Prostate gland (tissue), 2 donors: Measurements from ENCODE around the gene TOR1AIP1. TPM values are rescaled to one million over a fixed set of nuclear protein-coding genes. Genes with fewer than 3 reads are reported as not detected.
A peak's percentile ranks its signal among the peaks of the same experiment; 100 is the strongest.

Experiments used
- DNase-seq: peaks from one replicate; pipeline ENCODE4 v3.0.0-alpha.2; 2019; ENCODE audit warnings: low spot score
- H3K27ac ChIP-seq, 2 donors: fragments of 200-600 bp; sonication (generic); 2 replicates each; pipeline ENCODE4 v1.5.1; 2017 to 2019
- H3K27me3 ChIP-seq: fragments of 200-600 bp; sonication (generic); replicated peaks from 2 replicates; pipeline ENCODE4 v1.5.1; 2019; ENCODE audit not compliant: insufficient read depth
- H3K36me3 ChIP-seq, 2 donors: fragments of 200-600 bp; sonication (generic); 1 replicate in 1 of 2; 2 replicates in 1 of 2; pipeline versions ENCODE4 v1.5.1 to v1.8.1; 2017 to 2019
- H3K4me1 ChIP-seq: fragments of 200-600 bp; sonication (generic); replicated peaks from 2 replicates; pipeline ENCODE4 v1.5.1; 2019
- H3K4me3 ChIP-seq, 2 donors: fragments of 200-600 bp; sonication (generic); 2 replicates each; pipeline ENCODE4 v1.5.1; 2017 to 2019
- H3K9me3 ChIP-seq: fragments of 200-600 bp; sonication (generic); 2 replicates; pipeline ENCODE4 v1.5.1; 2017
- POLR2A ChIP-seq: fragments of 450-650 bp; IDR thresholded peaks from one replicate; pipeline ENCODE4 v1.6.1; 2016; ENCODE audit warnings: antibody characterized with exemption, mild to moderate bottlenecking
- POLR2AphosphoS5 ChIP-seq: sonication (generic); formaldehyde crosslinking; IDR thresholded peaks from one replicate; pipeline ENCODE4 v1.6.1; 2017; ENCODE audit warnings: antibody characterized with exemption
- WGBS: methylation state at CpG from one replicate; pipeline ENCODE4 v1.1.5; 2018; 5-methylcytosine and 5-hydroxymethylcytosine counted together
- intact Hi-C: fragments of 100-400 bp; cut with DNase I; formaldehyde crosslinking; loops from one replicate; pipeline ENCODE4 v1.14.2; 2022
- total RNA-seq, 2 donors: library from RNA; depleted of rRNA; stranded (reverse); fragments of >200 nt; gene quantifications; one replicate each; pipeline ENCODE4 v1.1.0, GENCODE V29; 2016
- TF ChIP-seq, protein P1 (sequence below), 4 experiments: fragments of 200-600 bp in 2 of 4; fragments of 450-650 bp in 2 of 4; sonication (generic) in 2 of 4; IDR thresholded peaks; 1 replicate in 3 of 4; 2 replicates in 1 of 4; pipeline ENCODE4 v1.5.1; 2016 to 2019; ENCODE audit warnings: antibody characterized with exemption in 4 of 4, mild to moderate bottlenecking in 2 of 4, moderate library complexity in 2 of 4

The TOR1AIP1 gene
- total RNA-seq, 2 donors from 2014 or later, result 81.7 to 86.4 TPM

DNA sequence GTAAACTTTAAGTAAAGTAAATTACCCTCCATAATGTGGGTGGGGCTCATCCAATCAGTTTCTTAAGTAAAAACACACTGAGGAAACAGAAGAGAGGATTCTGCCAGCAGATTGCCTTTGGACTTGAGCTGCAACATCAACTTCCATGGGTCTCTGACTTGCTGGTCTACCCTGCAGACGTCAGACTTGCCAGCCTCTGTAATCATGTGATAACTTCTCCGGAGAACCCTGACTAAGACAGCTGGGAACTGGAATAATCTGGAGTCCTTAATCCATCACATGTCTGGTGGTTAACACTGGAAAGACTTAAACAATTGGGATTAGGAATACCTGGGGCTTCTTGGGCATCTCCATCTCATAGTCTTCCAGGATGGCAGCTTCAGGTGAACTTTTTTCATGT, 59.4 kb downstream of the TOR1AIP1 start:
- H3K27ac ChIP-seq, result no peak overlapping the region
- TF ChIP-seq, protein P1, sequence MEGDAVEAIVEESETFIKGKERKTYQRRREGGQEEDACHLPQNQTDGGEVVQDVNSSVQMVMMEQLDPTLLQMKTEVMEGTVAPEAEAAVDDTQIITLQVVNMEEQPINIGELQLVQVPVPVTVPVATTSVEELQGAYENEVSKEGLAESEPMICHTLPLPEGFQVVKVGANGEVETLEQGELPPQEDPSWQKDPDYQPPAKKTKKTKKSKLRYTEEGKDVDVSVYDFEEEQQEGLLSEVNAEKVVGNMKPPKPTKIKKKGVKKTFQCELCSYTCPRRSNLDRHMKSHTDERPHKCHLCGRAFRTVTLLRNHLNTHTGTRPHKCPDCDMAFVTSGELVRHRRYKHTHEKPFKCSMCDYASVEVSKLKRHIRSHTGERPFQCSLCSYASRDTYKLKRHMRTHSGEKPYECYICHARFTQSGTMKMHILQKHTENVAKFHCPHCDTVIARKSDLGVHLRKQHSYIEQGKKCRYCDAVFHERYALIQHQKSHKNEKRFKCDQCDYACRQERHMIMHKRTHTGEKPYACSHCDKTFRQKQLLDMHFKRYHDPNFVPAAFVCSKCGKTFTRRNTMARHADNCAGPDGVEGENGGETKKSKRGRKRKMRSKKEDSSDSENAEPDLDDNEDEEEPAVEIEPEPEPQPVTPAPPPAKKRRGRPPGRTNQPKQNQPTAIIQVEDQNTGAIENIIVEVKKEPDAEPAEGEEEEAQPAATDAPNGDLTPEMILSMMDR (IDR thresholded peaks at IDR 0.05), result no peak
- no peak for TF ChIP-seq POLR2AphosphoS5
- TF ChIP-seq POLR2A, result no peak
- no peak overlapping the region for H3K4me3 ChIP-seq
- intact Hi-C loops, result no loop called here
- no peak for DNase-seq
- WGBS, result 77% methylated on average over 2 of the region's 2 CpGs
- H3K9me3 ChIP-seq, result no peaks in the 10 kb centered on the region
- H3K27me3 ChIP-seq, result no peaks in the 10 kb centered on the region
- H3K36me3 ChIP-seq, result no peaks in the 10 kb centered on the region
- no peaks in the 10 kb centered on the region for H3K4me1 ChIP-seq

DNA sequence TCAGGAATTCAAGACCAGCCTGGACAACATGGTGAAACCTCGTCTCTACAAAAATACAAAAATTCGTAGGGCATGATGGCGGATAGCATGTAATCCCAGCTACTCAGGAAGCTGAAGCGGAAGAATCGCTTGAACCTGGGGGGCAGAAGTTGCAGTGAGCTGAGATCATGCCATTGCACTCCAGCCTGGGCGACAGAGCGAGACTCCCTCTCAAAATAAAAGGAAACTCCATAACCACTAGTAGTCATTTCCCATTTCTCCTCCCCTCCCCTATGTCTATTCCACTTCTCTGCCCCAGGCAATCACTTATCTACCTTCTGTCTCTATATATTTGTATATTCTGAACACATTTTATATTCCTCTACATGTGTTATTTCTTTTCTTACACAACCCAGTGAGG, 68.6 kb downstream of the TOR1AIP1 start:
- TF ChIP-seq, protein P1 (IDR thresholded peaks at IDR 0.05), result no peak
- TF ChIP-seq POLR2A (no peak), POLR2AphosphoS5 (no peak)
- no peaks in the 10 kb centered on the region for H3K9me3 ChIP-seq
- no peaks in the 10 kb centered on the region for H3K4me1 ChIP-seq
- H3K4me3 ChIP-seq, result no peak overlapping the region
- H3K36me3 ChIP-seq, result no peaks in the 10 kb centered on the region
- H3K27me3 ChIP-seq, result no peaks in the 10 kb centered on the region
- H3K27ac ChIP-seq, result no peak overlapping the region
- DNase-seq, result no peak
- WGBS, result 84% methylated on average over 7 of the region's 7 CpGs
- intact Hi-C loops, result loop anchor here (10.0 kb wide), 1 partner anchor 204 kb away; the partner anchor contains the start of gene QSOX1

DNA sequence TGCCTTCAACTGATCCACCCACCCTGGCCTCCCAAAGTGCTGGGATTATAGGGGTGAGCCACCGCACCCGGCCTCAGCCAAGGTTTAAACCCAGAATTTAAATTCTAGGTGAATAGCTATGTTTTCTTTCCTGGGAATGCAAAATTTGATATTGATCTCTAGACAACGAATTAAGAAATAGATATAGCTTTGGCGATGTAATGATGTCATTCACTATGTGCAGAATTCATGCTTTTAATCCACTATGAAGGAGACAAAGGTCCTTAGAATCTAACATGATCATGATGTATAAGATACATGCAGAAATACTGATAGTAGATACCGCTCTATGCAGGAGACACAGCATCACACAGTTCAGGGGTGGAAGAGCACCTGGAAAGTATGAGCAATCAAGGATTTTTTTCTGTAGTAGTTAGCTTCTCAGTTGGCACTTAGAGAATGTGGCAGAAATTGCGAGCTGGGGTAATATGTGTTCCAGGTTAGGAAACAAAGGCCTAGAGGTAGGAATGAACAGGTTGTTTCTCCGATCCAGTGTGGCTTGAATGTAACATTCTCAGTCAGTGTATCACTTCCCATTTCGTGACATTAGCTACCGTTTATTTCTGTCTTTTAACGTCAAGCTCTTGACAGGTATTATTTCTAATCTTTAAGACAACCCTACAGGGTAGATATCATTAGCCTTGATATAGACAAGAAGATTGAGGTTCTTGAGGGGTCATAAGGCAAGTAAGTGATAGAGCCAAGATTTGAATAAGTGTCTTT, 69.5 kb downstream of the TOR1AIP1 start:
- no peaks in the 10 kb centered on the region for H3K27me3 ChIP-seq
- H3K4me1 ChIP-seq, result no peaks in the 10 kb centered on the region
- intact Hi-C loops, result loop anchor here (10.0 kb wide), 1 partner anchor 203 kb away; the partner anchor contains the start of gene QSOX1
- TF ChIP-seq POLR2AphosphoS5 (no peak), POLR2A (no peak)
- 91% methylated on average over 10 of the region's 10 CpGs for WGBS
- no peaks in the 10 kb centered on the region for H3K9me3 ChIP-seq
- H3K36me3 ChIP-seq, result no peaks in the 10 kb centered on the region
- no peak overlapping the region for H3K4me3 ChIP-seq
- no peak overlapping the region for H3K27ac ChIP-seq
- no peak for DNase-seq

DNA sequence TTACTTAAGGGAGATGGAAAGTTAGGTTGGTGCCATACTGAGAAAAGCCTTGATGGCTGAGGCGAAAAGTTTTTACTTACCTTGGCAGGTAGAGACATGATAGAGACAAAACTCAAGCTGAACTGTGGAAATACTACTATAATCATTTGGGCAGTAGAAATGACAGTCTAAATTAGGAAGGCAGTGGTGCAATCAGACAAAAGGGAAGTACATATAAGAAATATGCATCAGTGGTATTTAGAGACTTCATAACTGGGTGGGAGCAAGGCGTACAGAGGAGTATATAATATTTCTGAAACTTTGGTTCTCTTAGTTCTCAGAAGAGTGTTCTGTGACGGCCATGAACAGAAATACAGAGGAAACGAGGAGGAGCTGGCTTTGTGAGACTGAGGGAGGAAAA, 70.1 kb downstream of the TOR1AIP1 start:
- DNase-seq, result no peak
- Histone ChIP-seq H3K27me3 (no peaks in the 10 kb centered on the region), H3K4me3 (no peak overlapping the region), H3K36me3 (no peaks in the 10 kb centered on the region), H3K4me1 (no peaks in the 10 kb centered on the region), H3K9me3 (no peaks in the 10 kb centered on the region), H3K27ac (no peak overlapping the region)
- WGBS, result 87% methylated on average over 4 of the region's 4 CpGs
- TF ChIP-seq POLR2AphosphoS5, result no peak
- no peak for TF ChIP-seq POLR2A
- TF ChIP-seq, protein P1 (IDR thresholded peaks at IDR 0.05), result no peak
- intact Hi-C loops, result loop anchor here (10.0 kb wide), 1 partner anchor 203 kb away; the partner anchor contains the start of gene QSOX1

DNA sequence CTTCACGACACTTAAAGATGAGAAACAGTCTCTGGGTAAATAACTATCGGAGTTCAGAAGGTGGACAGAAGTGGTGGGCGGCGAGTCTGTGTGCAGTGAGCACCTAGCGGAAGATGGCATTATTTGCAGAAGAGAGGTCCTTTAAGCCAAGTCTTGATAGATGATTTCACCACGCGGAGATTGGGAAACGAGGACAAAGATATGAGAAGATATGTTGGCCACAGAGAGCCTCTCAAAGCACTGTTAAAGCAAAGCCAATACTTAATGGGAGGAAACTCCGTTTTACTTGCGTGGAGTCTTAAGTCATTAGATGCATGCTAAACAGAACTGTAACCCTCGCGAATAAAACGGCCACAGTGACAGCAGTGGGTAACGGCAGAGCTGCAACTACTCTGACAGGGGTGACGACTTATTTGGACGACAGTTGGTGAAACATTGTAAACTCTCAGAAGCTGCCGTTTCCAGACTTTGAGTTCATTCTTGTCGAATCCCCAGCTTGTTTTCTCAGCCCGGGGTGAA, 71.9 kb downstream of the TOR1AIP1 start:
- H3K4me3 ChIP-seq, result peak overlapping the region; percentile 91 to 95
- TF ChIP-seq POLR2AphosphoS5 (no peak), POLR2A (no peak)
- TF ChIP-seq, protein P1 (IDR thresholded peaks at IDR 0.05), result peak in 1 of 4 experiments; percentile 18
- no peaks in the 10 kb centered on the region for H3K4me1 ChIP-seq
- H3K27ac ChIP-seq, result peak overlapping the region; percentile 93 to 96
- no peaks in the 10 kb centered on the region for H3K36me3 ChIP-seq
- WGBS, result under 1% methylated on average over 19 of the region's 19 CpGs
- DNase-seq, result no peak
- no peaks in the 10 kb centered on the region for H3K9me3 ChIP-seq
- intact Hi-C loops, result loop anchor here (2.0 to 10.0 kb wide), 2 partner anchors 77 to 201 kb away; partner anchors contain the start of genes QSOX1 and TOR1AIP2
- H3K27me3 ChIP-seq, result no peaks in the 10 kb centered on the region
